ENCODE measurements around the gene FOXP1.

GRCh38 chr3:71118436-71118835, 465.1 kb downstream of the FOXP1 start:
- TF ChIP-seq POLR2A (IDR thresholded peaks at IDR 0.05) (no peak), CTCF (IDR thresholded peaks at IDR 0.05) (no peak), EP300 (IDR thresholded peaks at IDR 0.05) (no peak), POLR2AphosphoS5 (IDR thresholded peaks at IDR 0.05) (no peak)
